ENCODE results near the gene TMEM141.
"Not testable (repeated sequence)": the region's sequence is repeated elsewhere in the genome, so short reads cannot be mapped to it uniquely, and the experiment has no call there.

The TMEM141 gene

DNA sequence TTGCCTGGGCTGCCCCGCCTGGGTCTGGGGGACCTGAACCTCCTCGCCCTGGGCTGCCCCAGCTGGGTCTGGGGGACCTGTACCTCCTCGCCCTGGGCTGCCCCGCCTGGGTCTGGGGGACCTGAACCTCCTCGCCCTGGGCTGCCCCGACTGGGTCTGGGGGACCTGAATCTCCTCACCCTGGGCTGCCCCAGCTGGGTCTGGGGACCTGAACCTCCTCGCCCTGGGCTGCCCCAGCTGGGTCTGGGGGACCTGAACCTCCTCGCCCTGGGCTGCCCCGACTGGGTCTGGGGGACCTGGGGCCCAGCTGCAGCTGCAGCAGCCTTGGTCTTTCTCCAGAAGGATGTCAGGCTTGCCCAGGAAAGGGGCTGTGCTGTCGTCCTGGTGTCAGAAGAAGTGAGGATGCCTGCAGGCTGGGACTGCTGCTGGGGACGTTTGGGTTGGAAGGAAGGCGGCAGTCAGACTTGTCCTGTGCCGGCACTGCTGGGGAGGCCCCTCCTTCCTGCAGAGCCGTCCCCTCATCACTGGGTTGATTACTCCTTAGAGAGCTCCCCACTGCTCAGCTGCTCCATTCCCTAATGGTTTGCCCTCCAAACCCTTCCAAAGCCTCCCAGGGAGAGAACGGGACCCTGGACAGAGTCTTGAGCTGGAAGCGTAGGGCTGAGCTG lies 42.4 kb downstream of the TMEM141 start:
- not testable (repeated sequence) for DNase-seq (ENCODE audit: low read depth)

DNA sequence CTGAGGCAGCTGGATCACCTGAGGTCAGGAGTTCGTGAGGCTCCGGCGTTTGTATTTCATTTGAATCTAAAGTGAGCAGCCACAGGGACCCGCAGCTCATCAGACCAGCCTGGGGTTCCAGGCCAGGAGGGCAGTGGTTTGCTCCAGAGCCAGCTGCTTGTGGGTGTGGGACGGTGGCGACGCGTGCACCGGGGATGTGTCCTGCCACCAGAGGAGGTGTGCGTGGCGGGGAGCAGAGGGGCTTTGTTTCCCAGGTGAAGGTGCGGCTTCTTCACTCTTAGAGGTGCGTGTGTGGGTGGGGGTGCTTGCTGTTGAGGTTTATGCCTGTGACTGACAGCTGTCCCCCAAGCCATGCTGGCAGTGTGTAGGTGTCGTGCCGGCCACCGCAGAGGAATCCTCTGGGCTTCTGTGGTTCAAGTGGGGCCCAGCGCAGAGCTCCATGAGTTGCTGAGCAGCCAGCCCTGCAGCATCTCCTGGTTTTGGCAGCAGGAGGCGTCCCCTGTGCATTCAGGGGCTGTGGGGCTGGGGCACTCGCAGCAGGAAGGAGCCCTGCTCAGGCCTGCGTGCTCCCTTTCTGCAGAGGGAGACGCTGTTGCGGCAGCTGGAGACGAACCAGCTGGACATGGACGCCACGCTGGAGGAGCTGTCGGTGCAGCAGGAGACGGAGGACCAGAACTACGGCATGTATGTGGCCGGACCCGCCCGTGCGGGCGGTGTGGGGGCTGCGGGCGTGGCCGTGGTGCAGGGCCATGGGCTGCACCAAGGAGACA lies 44.2 kb downstream of the TMEM141 start:
- DNase-seq (ENCODE audit: low read depth), result no peak

DNA sequence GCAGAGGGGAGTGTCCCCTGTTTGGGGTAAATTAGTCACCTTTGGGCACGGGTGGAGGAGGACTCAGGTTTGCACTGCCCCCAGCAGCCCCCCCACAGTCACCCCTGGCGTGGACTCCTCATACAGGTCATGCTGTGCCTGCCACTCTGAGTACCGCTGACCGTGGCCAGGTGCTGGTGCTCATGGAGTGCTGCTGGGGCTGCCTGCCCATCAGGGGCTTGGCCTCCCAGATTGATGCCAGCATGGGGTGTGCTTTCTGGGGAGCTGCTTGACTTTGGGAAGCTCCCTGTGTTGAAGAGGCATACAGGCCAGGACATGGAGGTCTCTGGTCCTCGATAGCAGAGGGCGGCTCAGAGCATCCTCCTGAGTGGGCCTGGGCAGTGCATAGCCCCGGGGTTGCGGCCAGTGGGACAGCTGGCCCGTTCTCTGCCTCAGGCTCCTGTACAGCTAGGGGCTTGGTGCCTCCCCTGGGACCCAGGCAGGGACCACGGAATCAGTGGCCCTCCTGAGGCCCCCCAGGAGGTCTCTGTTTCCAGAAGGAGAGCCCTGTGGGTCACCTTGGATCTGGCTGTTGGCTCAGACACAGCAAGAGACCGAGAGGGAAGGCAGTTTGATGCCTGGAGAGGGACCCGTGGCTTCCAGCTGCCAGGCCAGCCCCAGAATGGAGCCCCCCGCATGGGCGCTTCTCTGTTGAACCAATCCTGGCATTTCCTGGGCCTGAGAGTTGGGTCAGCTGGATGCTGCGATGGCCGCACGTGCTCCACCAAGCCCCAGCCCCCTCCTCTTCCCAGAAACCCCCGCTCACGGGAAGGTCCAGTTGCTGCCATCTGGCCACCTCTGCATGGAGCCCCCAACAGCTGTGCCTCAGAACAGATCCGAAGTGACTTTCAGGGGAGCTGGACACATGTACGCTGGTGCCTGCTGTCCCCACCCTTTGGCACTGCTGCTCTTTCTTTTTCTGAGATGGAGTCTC lies 45.1 kb downstream of the TMEM141 start:
- no peak for DNase-seq (ENCODE audit: low read depth)

DNA sequence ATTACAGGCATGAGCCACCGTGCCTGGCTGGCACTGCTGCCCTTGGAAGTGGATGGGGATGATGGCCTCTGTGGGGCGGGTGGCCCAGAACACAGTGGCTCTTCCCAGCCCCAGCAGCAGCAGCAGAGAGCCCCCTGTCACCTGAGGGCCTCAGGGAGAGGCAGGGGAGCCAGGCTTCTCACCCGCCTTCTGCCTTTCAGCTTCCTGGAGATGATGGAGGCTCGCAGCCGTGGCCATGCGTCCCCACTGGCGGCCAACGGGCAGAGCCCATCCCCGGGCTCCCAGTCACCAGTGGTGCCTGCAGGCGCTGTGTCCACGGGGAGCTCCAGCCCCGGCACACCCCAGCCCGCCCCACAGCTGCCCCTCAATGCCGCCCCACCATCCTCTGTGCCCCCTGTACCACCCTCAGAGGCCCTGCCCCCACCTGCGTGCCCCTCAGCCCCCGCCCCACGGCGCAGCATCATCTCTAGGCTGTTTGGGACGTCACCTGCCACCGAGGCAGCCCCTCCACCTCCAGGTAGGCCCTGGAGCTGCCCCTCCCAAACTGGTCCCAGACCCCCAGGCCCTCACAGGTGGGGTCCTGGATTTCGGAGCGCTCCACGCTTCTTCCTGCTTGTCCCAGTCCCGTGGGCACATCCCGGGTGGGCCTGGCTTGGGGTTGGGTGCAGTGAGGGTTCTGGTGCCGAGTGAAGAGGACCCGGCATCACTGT lies 46.2 kb downstream of the TMEM141 start:
- no peak for DNase-seq (ENCODE audit: low read depth)

DNA sequence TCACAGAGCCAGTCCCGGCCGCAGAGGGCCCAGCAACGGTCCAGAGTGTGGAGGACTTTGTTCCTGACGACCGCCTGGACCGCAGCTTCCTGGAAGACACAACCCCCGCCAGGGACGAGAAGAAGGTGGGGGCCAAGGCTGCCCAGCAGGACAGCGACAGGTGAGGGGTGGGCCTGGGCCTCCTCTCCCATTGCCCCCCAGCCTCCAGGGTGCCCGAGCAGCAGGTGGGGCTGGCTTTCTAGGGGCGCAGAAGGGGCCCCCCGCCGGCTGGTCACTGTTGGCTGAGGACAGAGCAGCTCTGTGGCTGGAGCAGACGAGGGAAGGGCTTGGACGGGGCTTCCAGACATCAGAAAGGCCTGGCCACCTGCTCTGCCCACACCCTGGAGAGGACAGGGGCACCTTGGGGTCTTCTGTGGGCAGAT lies 46.7 kb downstream of the TMEM141 start:
- not testable (repeated sequence) for DNase-seq (ENCODE audit: low read depth)

DNA sequence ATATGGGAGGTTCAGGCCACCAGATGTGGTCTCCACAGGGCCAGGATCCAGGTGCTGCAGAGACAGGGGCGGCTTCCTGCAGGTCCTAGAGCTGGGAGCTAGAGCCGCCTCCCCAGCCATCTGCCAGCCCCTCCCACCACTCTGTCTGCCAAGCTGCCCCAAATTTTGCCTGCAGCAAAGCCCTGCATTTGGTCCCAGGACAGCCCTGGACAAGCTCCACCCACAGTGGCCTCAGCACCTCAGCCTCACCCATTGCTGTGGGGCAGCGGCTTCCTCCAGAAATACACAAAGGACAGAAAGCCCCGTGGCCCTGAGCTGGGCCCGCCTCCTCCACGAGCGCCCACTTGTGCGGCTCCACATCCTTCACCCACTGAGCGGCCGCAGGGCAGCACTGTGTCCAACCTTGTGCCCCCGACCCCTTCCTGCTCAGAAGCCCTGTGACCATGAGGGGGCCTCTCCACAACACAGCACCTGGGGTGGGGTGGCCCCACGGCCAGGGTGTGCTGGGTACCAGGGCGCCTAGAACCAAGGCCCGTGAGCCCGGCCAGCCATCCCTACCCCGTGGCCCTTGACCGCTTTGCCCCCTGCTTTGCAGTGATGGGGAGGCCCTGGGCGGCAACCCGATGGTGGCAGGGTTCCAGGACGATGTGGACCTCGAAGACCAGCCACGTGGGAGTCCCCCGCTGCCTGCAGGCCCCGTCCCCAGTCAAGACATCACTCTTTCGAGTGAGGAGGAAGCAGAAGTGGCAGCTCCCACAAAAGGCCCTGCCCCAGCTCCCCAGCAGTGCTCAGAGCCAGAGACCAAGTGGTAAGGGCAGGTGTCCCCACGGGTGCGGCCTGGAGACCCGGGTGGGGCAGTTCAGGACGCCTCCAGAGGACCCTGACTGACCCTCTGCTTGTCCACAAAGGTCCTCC lies 47.4 kb downstream of the TMEM141 start:
- no peak for DNase-seq (ENCODE audit: low read depth)

DNA sequence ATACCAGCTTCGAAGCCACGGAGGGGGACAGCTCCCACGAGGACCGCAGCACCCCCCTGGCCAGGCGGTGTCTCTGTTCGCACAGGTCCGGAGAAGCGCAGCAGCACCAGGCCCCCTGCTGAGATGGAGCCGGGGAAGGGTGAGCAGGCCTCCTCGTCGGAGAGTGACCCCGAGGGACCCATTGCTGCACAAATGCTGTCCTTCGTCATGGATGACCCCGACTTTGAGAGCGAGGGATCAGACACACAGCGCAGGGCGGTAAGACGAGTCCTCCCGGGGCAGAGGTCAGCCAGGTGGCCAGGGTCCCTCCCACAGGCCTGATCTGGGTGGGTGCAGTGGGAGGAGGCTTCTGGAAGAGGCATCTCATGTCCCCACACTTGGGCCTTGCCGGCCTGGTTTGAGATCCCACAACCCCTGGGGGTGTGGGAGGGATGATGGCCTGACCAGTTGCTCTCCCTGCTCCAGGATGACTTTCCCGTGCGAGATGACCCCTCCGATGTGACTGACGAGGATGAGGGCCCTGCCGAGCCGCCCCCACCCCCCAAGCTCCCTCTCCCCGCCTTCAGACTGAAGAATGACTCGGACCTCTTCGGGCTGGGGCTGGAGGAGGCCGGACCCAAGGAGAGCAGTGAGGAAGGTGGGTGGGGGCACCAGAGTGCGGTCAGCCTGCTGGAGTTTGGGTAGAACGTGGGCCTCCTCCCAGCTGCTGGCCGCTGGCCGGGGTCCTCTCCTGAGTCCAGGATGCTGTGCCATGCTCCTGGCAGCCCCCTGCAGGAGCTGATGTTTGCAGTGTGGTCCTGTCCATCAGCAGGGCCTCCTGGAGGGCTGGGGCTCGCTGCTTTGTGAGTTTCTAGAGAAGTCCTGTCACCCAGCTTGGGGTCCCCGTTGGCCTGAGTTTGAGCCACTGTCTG lies 48.3 kb downstream of the TMEM141 start:
- no peak for DNase-seq (ENCODE audit: low read depth)

DNA sequence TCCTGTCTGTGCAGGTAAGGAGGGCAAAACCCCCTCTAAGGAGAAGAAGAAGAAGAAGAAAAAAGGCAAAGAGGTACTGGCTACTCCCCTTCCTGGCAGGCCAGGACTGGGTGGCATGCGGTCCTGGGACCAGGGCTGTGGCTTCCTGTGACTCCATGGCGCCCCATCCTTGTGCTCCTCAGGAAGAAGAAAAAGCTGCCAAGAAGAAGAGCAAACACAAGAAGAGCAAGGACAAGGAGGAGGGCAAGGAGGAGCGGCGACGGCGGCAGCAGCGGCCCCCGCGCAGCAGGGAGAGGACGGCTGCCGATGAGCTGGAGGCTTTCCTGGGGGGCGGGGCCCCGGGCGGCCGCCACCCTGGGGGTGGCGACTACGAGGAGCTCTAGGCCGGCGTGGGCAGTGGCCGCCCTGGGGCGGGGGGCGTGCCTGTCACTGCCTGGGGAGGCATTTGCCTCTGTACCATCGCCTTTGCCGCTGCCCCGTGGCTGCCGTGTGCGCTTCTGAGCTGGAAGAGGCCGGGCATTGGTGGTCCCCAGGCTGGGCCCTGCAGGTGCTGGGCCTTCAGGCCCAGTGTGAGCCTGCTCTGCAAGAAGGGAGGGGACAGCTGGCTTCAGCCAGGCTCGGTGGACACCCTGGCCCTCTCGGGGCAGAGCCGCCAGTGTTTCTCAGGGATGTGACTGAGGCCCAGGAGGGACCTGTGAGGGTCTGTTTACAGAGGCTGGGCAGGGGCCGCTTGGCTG lies 49.2 kb downstream of the TMEM141 start:
- DNase-seq (ENCODE audit: low read depth), result no peak

DNA sequence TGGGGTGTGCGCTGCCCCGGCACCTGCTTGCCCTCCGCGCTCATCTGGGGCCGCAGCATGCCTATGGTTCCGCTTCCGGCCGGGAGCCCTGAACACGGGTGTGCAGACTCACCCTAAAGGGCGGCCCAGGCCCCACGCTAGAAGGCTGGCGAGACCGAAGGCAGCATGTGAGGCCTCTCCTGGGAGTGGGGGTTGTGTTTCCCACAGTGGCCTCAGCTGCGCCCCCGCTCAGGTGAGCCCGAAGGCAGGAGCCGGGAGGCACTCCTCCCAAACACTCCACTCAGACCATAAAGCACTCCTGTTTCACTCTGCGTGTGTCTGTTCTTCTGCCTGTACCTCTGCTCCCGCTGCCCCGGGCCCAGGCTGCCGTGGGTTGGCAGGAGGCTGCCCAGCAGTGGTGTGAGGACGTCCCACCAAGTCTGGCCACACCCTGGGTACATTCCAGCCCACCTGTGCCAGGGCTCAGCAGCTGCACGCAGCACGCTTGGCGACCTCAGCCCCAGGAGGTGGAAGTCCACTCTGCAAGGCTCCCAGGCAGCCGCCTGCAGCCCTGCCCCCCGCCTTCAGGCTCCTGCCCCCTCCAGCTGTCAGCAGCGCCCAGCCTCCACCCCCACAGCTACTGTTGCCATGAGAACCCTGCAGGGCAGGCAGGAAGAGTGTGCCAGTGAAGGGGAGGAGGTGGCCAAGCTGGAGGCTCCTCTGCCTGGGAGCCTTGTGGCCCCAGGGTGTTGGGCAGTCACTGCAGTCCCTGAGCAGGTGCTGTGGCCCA lies 49.9 kb downstream of the TMEM141 start:
- DNase-seq (ENCODE audit: low read depth), result peak; percentile 43

DNA sequence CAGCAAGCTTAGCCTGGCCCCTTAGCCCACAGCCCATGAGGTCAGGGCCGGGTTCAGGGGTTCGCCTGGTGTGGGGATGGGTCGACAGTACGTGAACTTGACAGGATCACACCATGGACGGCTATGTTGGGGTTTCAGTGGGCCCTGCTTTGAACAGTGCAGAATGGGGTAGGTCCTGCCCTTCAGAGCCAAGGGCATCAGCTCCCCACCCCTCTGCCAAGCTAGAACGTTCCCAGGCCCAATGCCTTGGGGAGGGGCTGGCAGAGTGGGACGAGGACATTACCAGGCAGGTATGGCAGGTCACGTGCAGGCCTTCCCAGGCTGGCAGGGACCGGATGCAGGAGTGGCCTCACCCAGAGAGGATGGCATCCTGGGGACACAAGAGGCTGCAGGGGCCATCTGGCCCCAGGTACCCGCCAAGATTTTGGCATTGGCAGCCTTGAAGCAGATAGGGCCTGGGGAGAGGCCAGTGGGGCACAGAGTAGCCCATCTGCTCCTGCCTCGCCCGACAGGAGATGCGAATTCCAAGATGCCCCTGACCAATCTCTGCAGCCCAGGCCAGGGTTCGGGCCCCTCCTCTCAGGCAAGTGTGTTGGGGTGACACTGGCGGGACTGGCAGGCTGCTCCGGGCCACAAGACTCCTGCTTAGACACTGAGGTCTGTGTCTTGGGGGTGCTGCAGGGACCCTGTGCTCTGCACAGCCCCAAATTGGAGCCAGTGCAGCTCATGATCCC lies 50.7 kb downstream of the TMEM141 start:
- not testable (repeated sequence) for DNase-seq (ENCODE audit: low read depth)

DNA sequence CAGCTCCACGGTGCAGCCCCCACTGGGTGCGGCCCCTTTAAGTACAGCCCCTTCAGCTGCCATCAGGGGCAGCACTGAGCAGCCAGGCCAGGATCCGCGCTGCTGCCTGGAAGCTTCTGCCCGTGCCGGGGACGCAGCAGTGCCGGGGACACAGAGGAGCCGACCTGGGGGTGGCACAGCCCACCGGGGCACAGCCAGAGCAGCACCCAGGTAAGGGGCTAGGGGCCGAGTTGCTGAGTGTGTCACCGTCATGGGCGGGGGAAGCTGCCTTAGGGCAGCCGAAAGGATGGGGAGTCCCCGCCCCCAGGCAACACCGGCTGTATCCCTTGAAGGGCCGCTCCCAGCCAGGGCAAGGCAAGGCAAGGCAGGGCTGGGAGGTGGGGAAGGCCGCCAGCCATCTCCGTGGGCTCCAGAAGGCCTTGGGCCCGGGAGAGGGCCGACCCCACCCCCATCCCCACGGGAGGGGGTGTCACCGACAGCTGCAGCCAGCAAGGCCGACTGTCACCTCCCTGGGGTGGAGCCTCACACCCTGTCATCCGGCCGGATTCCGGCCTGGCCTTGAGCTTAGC lies 51.3 kb downstream of the TMEM141 start, which contains the start of gene AJM1:
TSS of gene AJM1 (plus strand) at position 99 of the 569 bp plus-strand sequence. CDS start 1,937 bp downstream, outside the sequence.
- DNase-seq (ENCODE audit: low read depth), result peak; percentile 80

Measured in ELR (cell line).